Measurements from ENCODE around the gene ISCA1.
"Not testable (repeated sequence)": the region's sequence is repeated elsewhere in the genome, so short reads cannot be mapped to it uniquely, and the experiment has no call there.

The ISCA1 gene

GRCh38 chr9:86282077-86282978 is at the start of gene ISCA1:
Gene ISCA1, minus strand, starts transcription at chr9:86282538. Its CDS starts 80 bp downstream, at chr9:86282458.
- peak; percentile 88 for DNase-seq

- no peak for DNase-seq
Observed at GRCh38 chr9:86330186-86330585, 47.8 kb upstream of the ISCA1 start.

GRCh38 chr9:86329649-86330048 is 47.3 kb upstream of the ISCA1 start:
- DNase-seq = no peak

- DNase-seq = no peak
Observed at GRCh38 chr9:86328156-86328555, 45.8 kb upstream of the ISCA1 start.

- no peak for DNase-seq
Observed at GRCh38 chr9:86326536-86326935, 44.2 kb upstream of the ISCA1 start.

GRCh38 chr9:86324901-86325300 is 42.6 kb upstream of the ISCA1 start:
- DNase-seq = no peak

GRCh38 chr9:86324308-86324707 is 42.0 kb upstream of the ISCA1 start:
- no peak for DNase-seq

- DNase-seq = no peak
Observed at GRCh38 chr9:86322973-86323644, 40.8 kb upstream of the ISCA1 start.

- DNase-seq = no peak
Observed at GRCh38 chr9:86321373-86321772, 39.0 kb upstream of the ISCA1 start.

- no peak for DNase-seq
Observed at GRCh38 chr9:86318187-86318586, 35.8 kb upstream of the ISCA1 start.

- no peak for DNase-seq
Observed at GRCh38 chr9:86315078-86315477, 32.7 kb upstream of the ISCA1 start.

GRCh38 chr9:86312959-86313358 is 30.6 kb upstream of the ISCA1 start:
- DNase-seq = not testable (repeated sequence)

GRCh38 chr9:86308687-86309086 is 26.3 kb upstream of the ISCA1 start:
- no peak for DNase-seq

- no peak for DNase-seq
Observed at GRCh38 chr9:86304236-86304730, 21.9 kb upstream of the ISCA1 start.

- no peak for DNase-seq
Observed at GRCh38 chr9:86303316-86303975, 21.1 kb upstream of the ISCA1 start.

- no peak for DNase-seq
Observed at GRCh38 chr9:86301686-86302085, 19.3 kb upstream of the ISCA1 start.

- no peak for DNase-seq
Observed at GRCh38 chr9:86300701-86301100, 18.4 kb upstream of the ISCA1 start.

GRCh38 chr9:86298873-86299272 is 16.5 kb upstream of the ISCA1 start:
- DNase-seq = no peak

- DNase-seq = not testable (repeated sequence)
Observed at GRCh38 chr9:86290341-86290740, 8.0 kb upstream of the ISCA1 start.

- DNase-seq = no peak
Observed at GRCh38 chr9:86288499-86289198, 6.3 kb upstream of the ISCA1 start.

- DNase-seq = no peak
Observed at GRCh38 chr9:86287013-86287412, 4.7 kb upstream of the ISCA1 start.

- no peak for DNase-seq
Observed at GRCh38 chr9:86286278-86286677, 3.9 kb upstream of the ISCA1 start.

- DNase-seq = no peak
Observed at GRCh38 chr9:86285261-86285660, 2.9 kb upstream of the ISCA1 start.

Data from GDM1 (cell line).